IMR-90 (cell line): ENCODE results near the gene CD244. TPM values are rescaled to one million over a fixed set of nuclear protein-coding genes. Genes with fewer than 3 reads are reported as not detected.

Source experiments
- ATAC-seq: fragments of 200-7000 bp; cut with Tn5 transposase; 2 replicates; pipeline ENCODE4 v1.9.1; 2020; ENCODE audit warnings: low read depth, mild to moderate bottlenecking, moderate library complexity
- BruUV-seq: library from RNA; stranded (reverse); fragments of 400-500 nt; replicated peaks from 2 replicates; lab custom pipeline; 2021; lab: Mats Ljungman, UMichigan
- CTCF ChIA-PET: fragments of 300-600 bp; formaldehyde crosslinking; extraction: SDS; loops from one replicate; lab custom pipeline; 2021; ENCODE audit warnings: antibody characterized with exemption; lab: Yijun Ruan, JAX
- POLR2A ChIA-PET: fragments of 300-600 bp; sonication (Branson Sonifier 250); formaldehyde crosslinking; loops from one replicate; lab custom pipeline; 2022; ENCODE audit warnings: antibody characterized with exemption; ENCODE audit not compliant: unreplicated experiment; lab: Charles Lee
- DNase-seq: peaks from one replicate; pipeline ENCODE4 v3.0.0; 2013
- H2AFZ ChIP-seq: replicated peaks from 2 replicates; pipeline ENCODE3; 2013; ENCODE audit warnings: low read length, mild to moderate bottlenecking; ENCODE audit not compliant: poor library complexity
- H2AK5ac ChIP-seq: 2 replicates; pipeline ENCODE4 v1.6.1; 2013; ENCODE audit warnings: low read depth, low read length, inconsistent platforms
- H2AK9ac ChIP-seq: replicated peaks from 2 replicates; pipeline ENCODE3; 2013; ENCODE audit warnings: mild to moderate bottlenecking, low read depth, low read length, moderate library complexity; ENCODE audit not compliant: poor library complexity
- H2BK120ac ChIP-seq: 2 replicates; pipeline ENCODE4 v1.6.1; 2013; ENCODE audit warnings: low read depth, low read length, inconsistent platforms
- H2BK15ac ChIP-seq: 3 replicates; pipeline ENCODE4 v1.6.1; 2013; ENCODE audit warnings: low read depth, low read length, inconsistent platforms
- H2BK20ac ChIP-seq: 2 replicates; pipeline ENCODE4 v1.6.1; 2013; ENCODE audit warnings: low read depth, mild to moderate bottlenecking, inconsistent platforms, low read length, moderate library complexity
- H2BK5ac ChIP-seq: 2 replicates; pipeline ENCODE4 v1.6.1; 2013; ENCODE audit warnings: mild to moderate bottlenecking, low read depth, low read length, inconsistent platforms; ENCODE audit not compliant: poor library complexity, severe bottlenecking
- H3K14ac ChIP-seq: replicated peaks from 2 replicates; pipeline ENCODE4 v1.6.1; 2013; ENCODE audit warnings: low read depth, low read length, inconsistent platforms
- H3K18ac ChIP-seq: 2 replicates; pipeline ENCODE4 v1.6.1; 2013; ENCODE audit warnings: low read depth, low read length, control low read depth
- H3K23ac ChIP-seq: 2 replicates; pipeline ENCODE4 v1.6.1; 2013; ENCODE audit warnings: low read depth, low read length, inconsistent platforms
- H3K27ac ChIP-seq: 2 replicates; pipeline ENCODE4 v1.5.1; 2013; ENCODE audit warnings: mild to moderate bottlenecking, control low read depth, low read length; ENCODE audit not compliant: insufficient read depth
- H3K27me3 ChIP-seq: 2 replicates; pipeline ENCODE4 v1.6.1; 2013; ENCODE audit warnings: low read length; ENCODE audit not compliant: control insufficient read depth, insufficient read depth
- H3K36me3 ChIP-seq: 2 replicates; pipeline ENCODE4 v1.6.1; 2013; ENCODE audit warnings: low read length, mixed read lengths; ENCODE audit not compliant: control insufficient read depth, insufficient read depth
- H3K4ac ChIP-seq: 2 replicates; pipeline ENCODE4 v1.6.1; 2013; ENCODE audit warnings: low read depth, low read length, inconsistent platforms
- H3K4me1 ChIP-seq: 2 replicates; pipeline ENCODE4 v1.6.1; 2013; ENCODE audit warnings: low read length, mixed read lengths; ENCODE audit not compliant: control insufficient read depth, insufficient read depth
- H3K4me2 ChIP-seq: 2 replicates; pipeline ENCODE4 v1.6.1; 2013; ENCODE audit warnings: low read depth, mild to moderate bottlenecking, control low read depth, low read length, moderate library complexity
- H3K4me3 ChIP-seq: 2 replicates; pipeline ENCODE4 v1.5.1; 2013; ENCODE audit warnings: low read depth, mild to moderate bottlenecking, control low read depth, low read length, moderate library complexity; ENCODE audit not compliant: insufficient read depth
- H3K56ac ChIP-seq: 2 replicates; pipeline ENCODE4 v1.6.1; 2013; ENCODE audit warnings: low read length, inconsistent platforms; ENCODE audit not compliant: insufficient read depth; ENCODE audit errors: extremely low read depth
- H3K79me1 ChIP-seq, 2 experiments: 2 replicates each; pipeline ENCODE4 v1.6.1; 2013; ENCODE audit warnings: low read length in 2 of 2, inconsistent platforms in 1 of 2, low read depth in 1 of 2
- H3K9ac ChIP-seq: 2 replicates; pipeline ENCODE4 v1.6.1; 2013; ENCODE audit warnings: low read depth, low read length, control low read depth
- H3K9me1 ChIP-seq: 2 replicates; pipeline ENCODE4 v1.6.1; 2013; ENCODE audit warnings: low read length, inconsistent platforms; ENCODE audit not compliant: insufficient read depth
- H3K9me3 ChIP-seq: 2 replicates; pipeline ENCODE4 v1.6.1; 2013; ENCODE audit warnings: low read length; ENCODE audit not compliant: control insufficient read depth, insufficient read depth
- H4K20me1 ChIP-seq: 2 replicates; pipeline ENCODE4 v1.6.1; 2013; ENCODE audit warnings: low read length, inconsistent platforms; ENCODE audit not compliant: insufficient read depth
- H4K5ac ChIP-seq: 2 replicates; pipeline ENCODE4 v1.6.1; 2013; ENCODE audit warnings: mild to moderate bottlenecking, low read depth, low read length, control low read depth
- H4K8ac ChIP-seq, 2 experiments: 2 replicates each; pipeline ENCODE4 v1.6.1; 2013; ENCODE audit warnings: low read depth in 2 of 2, low read length in 2 of 2, control low read depth in 1 of 2, inconsistent platforms in 1 of 2
- H4K91ac ChIP-seq: 2 replicates; pipeline ENCODE4 v1.6.1; 2013; ENCODE audit warnings: low read depth, low read length, inconsistent platforms; ENCODE audit not compliant: insufficient read depth
- BHLHE40 ChIP-seq: fragments of 150-350 bp; IDR thresholded peaks from 2 replicates; pipeline ENCODE4 v1.6.1; 2016; ENCODE audit warnings: mild to moderate bottlenecking, low read depth, low read length
- CHD1 ChIP-seq: IDR thresholded peaks from 2 replicates; pipeline ENCODE4 v1.6.1; 2012; ENCODE audit warnings: low read depth, low read length, improper control_type of control experiment
- FOS ChIP-seq: fragments of 150-350 bp; IDR thresholded peaks from 2 replicates; pipeline ENCODE4 v1.6.1; 2016; ENCODE audit warnings: low read depth, low read length
- MAFK ChIP-seq: IDR thresholded peaks from 2 replicates; pipeline ENCODE4 v1.6.1; 2012; ENCODE audit warnings: low read depth, low read length, improper control_type of control experiment
- MAZ ChIP-seq: IDR thresholded peaks from 2 replicates; pipeline ENCODE4 v1.6.1; 2012; ENCODE audit warnings: low read depth, mild to moderate bottlenecking, low read length, improper control_type of control experiment, moderate library complexity, borderline replicate concordance
- NFE2L2 ChIP-seq: fragments of 150-350 bp; IDR thresholded peaks from 2 replicates; pipeline ENCODE4 v1.6.1; 2016; ENCODE audit warnings: low read depth, mild to moderate bottlenecking, low read length
- POLR2A ChIP-seq: IDR thresholded peaks from 2 replicates; pipeline ENCODE4 v1.6.1; 2012; ENCODE audit warnings: mild to moderate bottlenecking, low read depth, low read length
- RFX5 ChIP-seq: IDR thresholded peaks from 2 replicates; pipeline ENCODE4 v1.8.0; 2012; ENCODE audit warnings: low read depth, mild to moderate bottlenecking, low read length, moderate library complexity
- SMC3 ChIP-seq: fragments of 150-350 bp; IDR thresholded peaks from 2 replicates; pipeline ENCODE4 v1.6.1; 2016; ENCODE audit warnings: low read depth, mild to moderate bottlenecking, antibody characterized with exemption, low read length, moderate library complexity
- USF2 ChIP-seq: fragments of 150-350 bp; IDR thresholded peaks from 2 replicates; pipeline ENCODE4 v1.6.1; 2017; ENCODE audit warnings: mild to moderate bottlenecking, antibody characterized with exemption, low read length, low read depth
- WGBS, 2 experiments: methylation state at CpG; one replicate each; pipeline versions ENCODE4 v1.1.5 to v1.1.7; 2013; ENCODE audit warnings: missing lambda C conversion rate in 2 of 2; ENCODE audit not compliant: insufficient read length in 1 of 2; ENCODE audit errors: extremely low coverage in 2 of 2; 5-methylcytosine and 5-hydroxymethylcytosine counted together
- dilution Hi-C: fragments of 300-500 bp; cut with HindIII; formaldehyde crosslinking; loops from one replicate; pipeline ENCODE4 v1.14.3; 2018; ENCODE audit warnings: low sequenced_read_pairs; ENCODE audit not compliant: unreplicated experiment
- in situ Hi-C: fragments of 300-500 bp; cut with MboI; formaldehyde crosslinking; loops from 3 replicates; pipeline ENCODE4 v1.14.3; 2019; ENCODE audit warnings: low sequenced_read_pairs, inconsistent platforms, mixed read lengths
- intact Hi-C: fragments of 100-400 bp; cut with micrococcal nuclease; formaldehyde crosslinking; loops from 2 replicates; pipeline ENCODE4 v1.10.0; 2022
- polyA plus RNA-seq, 3 experiments: library from polyadenylated mRNA; depleted of rRNA; stranded (reverse); fragments of >200 nt; gene quantifications; 2 replicates each; pipeline ENCODE4 v1.2.3, GENCODE V29; 2012; ENCODE audit warnings: low replicate concordance in 1 of 3
- total RNA-seq: library from RNA; depleted of rRNA; stranded (reverse); fragments of >200 nt; gene quantifications from 2 replicates; pipeline ENCODE4 v1.2.3, GENCODE V29; 2012

Gene CD244
- total and polyA plus RNA-seq, 2 of the 4 experiments (the other 2 are of a cell fraction), result not detected

- Histone ChIP-seq H3K36me3 (no peaks in the 10 kb centered on the region), H3K4ac (no peak overlapping the region), H3K27ac (no peak overlapping the region), H3K9ac (no peak overlapping the region), H2BK15ac (no peak overlapping the region), H4K20me1 (no peaks in the 10 kb centered on the region), H3K4me1 (no peaks in the 10 kb centered on the region), H4K8ac (no peak overlapping the region), H2BK20ac (no peak overlapping the region), H3K23ac (no peak overlapping the region), H3K9me1 (no peaks in the 10 kb centered on the region), H2AK5ac (no peak overlapping the region), H4K5ac (no peak overlapping the region), H3K27me3 (no peaks in the 10 kb centered on the region), H3K9me3 (0 out of 2 replicates have a peak, but pooled peaks cover 3% of the 10 kb centered on the region), H2AK9ac (no peak overlapping the region), H4K91ac (no peak overlapping the region), H3K56ac (no peak overlapping the region), H2BK120ac (no peak overlapping the region), H3K14ac (no peak overlapping the region), H3K79me1 (no peaks in the 10 kb centered on the region), H2BK5ac (no peak overlapping the region), H2AFZ (no peak overlapping the region), H3K4me2 (no peak overlapping the region), H3K18ac (no peak overlapping the region), H3K4me3 (no peak overlapping the region)
- TF ChIP-seq MAFK (no peak), POLR2A (no peak), FOS (no peak), SMC3 (no peak), USF2 (no peak), BHLHE40 (no peak), CHD1 (no peak), NFE2L2 (no peak), MAZ (no peak), RFX5 (no peak)
- dilution Hi-C loops, result no loop called here
- in situ Hi-C loops, result no loop called here
- CTCF ChIA-PET, result no interaction called here
- POLR2A ChIA-PET, result no interaction called here
- intact Hi-C loops, result no loop called here
- WGBS, 2 experiments, result no CpG with 5 or more reads among the region's 3 CpGs
- no TSS peak for BruUV-seq
- no peak for ATAC-seq
- DNase-seq, result no peak
These were observed 54.4 kb downstream of the CD244 start for GRCh38 chr1:160808289-160808688.
